Loucy (cell line): ENCODE measurements around the gene EGF.

Experiments used
- H2AFZ ChIP-seq: fragments of 200-600 bp; sonication (generic); 2 replicates; pipeline ENCODE4 v1.6.0; 2016; ENCODE audit warnings: antibody characterized with exemption, mild to moderate bottlenecking, low read length, moderate library complexity
- H3F3A ChIP-seq: fragments of 200-600 bp; 2 replicates; pipeline ENCODE4 v1.6.0; 2016; ENCODE audit warnings: antibody characterized with exemption, low read depth, mild to moderate bottlenecking
- H3K27me3 ChIP-seq: fragments of 200-600 bp; sonication (generic); 2 replicates; pipeline ENCODE4 v1.6.1; 2014; ENCODE audit warnings: low read length, mild to moderate bottlenecking; ENCODE audit not compliant: insufficient read depth, poor library complexity, severe bottlenecking
- H3K36me3 ChIP-seq: fragments of 200-600 bp; sonication (generic); 2 replicates; pipeline ENCODE4 v1.6.1; 2016; ENCODE audit warnings: low read length; ENCODE audit not compliant: insufficient read depth
- H3K4me1 ChIP-seq: fragments of 200-600 bp; sonication (generic); 2 replicates; pipeline ENCODE4 v1.5.1; 2014; ENCODE audit warnings: low read length, mild to moderate bottlenecking; ENCODE audit not compliant: insufficient read depth, poor library complexity, severe bottlenecking
- H3K4me2 ChIP-seq: fragments of 200-600 bp; sonication (generic); 2 replicates; pipeline ENCODE4 v1.6.0; 2014; ENCODE audit warnings: antibody characterized with exemption, low read length, low read depth, mild to moderate bottlenecking; ENCODE audit not compliant: poor library complexity, severe bottlenecking
- H3K4me3 ChIP-seq: fragments of 200-600 bp; sonication (generic); 2 replicates; pipeline ENCODE4 v1.5.1; 2014; ENCODE audit warnings: low read length, mild to moderate bottlenecking, mixed read lengths; ENCODE audit not compliant: poor library complexity, severe bottlenecking
- H3K79me2 ChIP-seq: fragments of 200-600 bp; sonication (generic); 2 replicates; pipeline ENCODE4 v1.6.1; 2014; ENCODE audit warnings: low read length; ENCODE audit not compliant: insufficient read depth
- H3K9ac ChIP-seq: fragments of 200-600 bp; sonication (generic); 2 replicates; pipeline ENCODE4 v1.6.0; 2014; ENCODE audit warnings: mild to moderate bottlenecking, low read depth, low read length, moderate library complexity; ENCODE audit not compliant: poor library complexity, severe bottlenecking
- H3K9me2 ChIP-seq: fragments of 200-600 bp; sonication (generic); replicated peaks from 2 replicates; pipeline ENCODE4 v1.6.1; 2016; ENCODE audit warnings: low read depth, low read length, mixed read lengths
- H3K9me3 ChIP-seq: fragments of 200-600 bp; sonication (generic); 2 replicates; pipeline ENCODE4 v1.6.1; 2014; ENCODE audit warnings: mild to moderate bottlenecking, antibody characterized with exemption, low read length, low read depth; ENCODE audit not compliant: insufficient read depth
- H4K20me1 ChIP-seq: fragments of 200-600 bp; sonication (generic); 2 replicates; pipeline ENCODE4 v1.6.0; 2014; ENCODE audit warnings: antibody characterized with exemption, low read length, mild to moderate bottlenecking; ENCODE audit not compliant: insufficient read depth, poor library complexity, severe bottlenecking
- CTCF ChIP-seq: fragments of 200-600 bp; sonication (generic); conservative IDR thresholded peaks from 2 replicates; pipeline ENCODE4 v1.5.1; 2014; ENCODE audit warnings: mild to moderate bottlenecking, antibody characterized with exemption, low read length
- EZH2phosphoT487 ChIP-seq: fragments of 200-600 bp; IDR thresholded peaks from 2 replicates; pipeline ENCODE4 v1.6.1; 2018; ENCODE audit warnings: antibody characterized with exemption, mild to moderate bottlenecking, moderate library complexity, borderline replicate concordance

EGF gene

GRCh38 chr4:109914322-109914721 is 1.6 kb downstream of the EGF start:
- no peaks in the 10 kb centered on the region for H3K36me3 ChIP-seq
- no peaks in the 10 kb centered on the region for H3K27me3 ChIP-seq
- no peak overlapping the region for H3K4me3 ChIP-seq
- no peaks in the 10 kb centered on the region for H4K20me1 ChIP-seq
- no peak for TF ChIP-seq EZH2phosphoT487
- TF ChIP-seq CTCF, result no peak
- no peaks in the 10 kb centered on the region for H3K79me2 ChIP-seq
- H3K9me3 ChIP-seq, result no peaks in the 10 kb centered on the region
- no peak overlapping the region for H2AFZ ChIP-seq
- no peaks in the 10 kb centered on the region for H3K9me2 ChIP-seq
- H3K4me2 ChIP-seq, result no peak overlapping the region
- H3K9ac ChIP-seq, result no peak overlapping the region
- no peaks in the 10 kb centered on the region for H3F3A ChIP-seq
- no peaks in the 10 kb centered on the region for H3K4me1 ChIP-seq

GRCh38 chr4:109915385-109916026 is 2.8 kb downstream of the EGF start:
- Histone ChIP-seq H3K27me3 (no peaks in the 10 kb centered on the region), H3K4me3 (no peak overlapping the region), H4K20me1 (no peaks in the 10 kb centered on the region), H2AFZ (no peak overlapping the region), H3K4me1 (no peaks in the 10 kb centered on the region), H3K9me3 (no peaks in the 10 kb centered on the region), H3F3A (no peaks in the 10 kb centered on the region), H3K79me2 (no peaks in the 10 kb centered on the region), H3K9ac (no peak overlapping the region), H3K9me2 (no peaks in the 10 kb centered on the region), H3K4me2 (no peak overlapping the region), H3K36me3 (no peaks in the 10 kb centered on the region)
- no peak for TF ChIP-seq EZH2phosphoT487
- TF ChIP-seq CTCF, result no peak

GRCh38 chr4:109916027-109916409 is 3.3 kb downstream of the EGF start:
- Histone ChIP-seq H3K4me1 (no peaks in the 10 kb centered on the region), H3K9me3 (no peaks in the 10 kb centered on the region), H3K27me3 (no peaks in the 10 kb centered on the region), H3K4me3 (no peak overlapping the region), H4K20me1 (no peaks in the 10 kb centered on the region), H3K79me2 (no peaks in the 10 kb centered on the region), H3K9me2 (no peaks in the 10 kb centered on the region), H3K4me2 (no peak overlapping the region), H2AFZ (no peak overlapping the region), H3K9ac (no peak overlapping the region), H3F3A (no peaks in the 10 kb centered on the region), H3K36me3 (no peaks in the 10 kb centered on the region)
- TF ChIP-seq EZH2phosphoT487, result no peak
- TF ChIP-seq CTCF, result no peak
